Neural cell (in vitro differentiated cells): Measurements from ENCODE around the gene TSPAN14. TPM values are rescaled to one million over a fixed set of nuclear protein-coding genes. Genes with fewer than 3 reads are reported as not detected.

Source experiments
- H2AFZ ChIP-seq: fragments of 200-600, 300-800 bp; sonication (generic), shearing (Covaris generic); 2 replicates; pipeline ENCODE4 v1.6.0; 2014; ENCODE audit warnings: low read depth, mild to moderate bottlenecking, antibody characterized with exemption, low read length, moderate library complexity
- H3F3A ChIP-seq: fragments of 200-600 bp; shearing (Covaris generic); 2 replicates; pipeline ENCODE4 v1.6.1; 2016; ENCODE audit warnings: mild to moderate bottlenecking, moderate library complexity, mixed read lengths, antibody characterized with exemption, low read length; ENCODE audit not compliant: insufficient read depth, poor library complexity, severe bottlenecking
- H3K27ac ChIP-seq: fragments of 200-600, 300-800 bp; sonication (generic), shearing (Covaris generic); 2 replicates; pipeline ENCODE4 v1.5.1; 2014; ENCODE audit warnings: mild to moderate bottlenecking, low read length, moderate library complexity
- H3K27me3 ChIP-seq: fragments of 300-800, 200-600 bp; sonication (generic), shearing (Covaris generic); 2 replicates; pipeline ENCODE4 v1.6.0; 2014; ENCODE audit warnings: mild to moderate bottlenecking, low read depth, low read length, moderate library complexity; ENCODE audit not compliant: insufficient read depth
- H3K36me3 ChIP-seq: fragments of 300-800, 200-600 bp; sonication (generic), shearing (Covaris generic); 2 replicates; pipeline ENCODE4 v1.5.1; 2014; ENCODE audit warnings: mild to moderate bottlenecking, antibody characterized with exemption, low read length, moderate library complexity; ENCODE audit not compliant: insufficient read depth
- H3K4me2 ChIP-seq: fragments of 300-800, 200-600 bp; sonication (generic), shearing (Covaris generic); 2 replicates; pipeline ENCODE4 v1.6.0; 2014; ENCODE audit warnings: mild to moderate bottlenecking, low read length
- H3K4me3 ChIP-seq: fragments of 300-800, 200-600 bp; sonication (generic), shearing (Covaris generic); 2 replicates; pipeline ENCODE4 v1.5.1; 2014; ENCODE audit warnings: mild to moderate bottlenecking, low read length, moderate library complexity
- H3K79me2 ChIP-seq: fragments of 200-600 bp; shearing (Covaris generic); replicated peaks from 2 replicates; pipeline ENCODE4 v1.6.0; 2014; ENCODE audit warnings: mild to moderate bottlenecking, low read length, moderate library complexity; ENCODE audit not compliant: insufficient read depth
- H3K9ac ChIP-seq: fragments of 300-800, 200-600 bp; sonication (generic), shearing (Covaris generic); 2 replicates; pipeline ENCODE4 v1.6.1; 2016; ENCODE audit warnings: mild to moderate bottlenecking, low read length, mixed read lengths
- H3K9me2 ChIP-seq: fragments of 200-600 bp; shearing (Covaris generic); 2 replicates; pipeline ENCODE4 v1.6.1; 2016; ENCODE audit warnings: mild to moderate bottlenecking, low read length, mixed read lengths; ENCODE audit not compliant: insufficient read depth
- H3K9me3 ChIP-seq: fragments of 200-600, 300-800 bp; sonication (generic), shearing (Covaris generic); 2 replicates; pipeline ENCODE4 v1.6.1; 2016; ENCODE audit warnings: mild to moderate bottlenecking, mixed run types, low read length, moderate library complexity, mixed read lengths
- H4K20me1 ChIP-seq: fragments of 200-600 bp; shearing (Covaris generic); 2 replicates; pipeline ENCODE4 v1.6.1; 2016; ENCODE audit warnings: mild to moderate bottlenecking, mixed run types; ENCODE audit not compliant: insufficient read depth
- EP300 ChIP-seq: fragments of 450-650 bp; conservative IDR thresholded peaks from 2 replicates; pipeline ENCODE4 v1.6.1; 2014; ENCODE audit warnings: antibody characterized with exemption, mild to moderate bottlenecking, moderate library complexity; ENCODE audit not compliant: poor library complexity, severe bottlenecking
- EZH2 ChIP-seq: fragments of 200-600, 300-800 bp; shearing (Covaris generic), sonication (generic); IDR thresholded peaks from 2 replicates; pipeline ENCODE4 v1.6.1; 2014; ENCODE audit warnings: antibody characterized with exemption, low read length, borderline replicate concordance, mild to moderate bottlenecking; ENCODE audit not compliant: insufficient read depth, poor library complexity, severe bottlenecking
- MXI1 ChIP-seq: fragments of 450-650 bp; conservative IDR thresholded peaks from 2 replicates; pipeline ENCODE4 v1.6.1; 2014; ENCODE audit warnings: antibody characterized with exemption, mild to moderate bottlenecking; ENCODE audit not compliant: poor library complexity, severe bottlenecking
- POLR2AphosphoS5 ChIP-seq: IDR thresholded peaks from 2 replicates; pipeline ENCODE4 v1.6.1; 2012
- RAD21 ChIP-seq: fragments of 450-650 bp; conservative IDR thresholded peaks from 2 replicates; pipeline ENCODE4 v1.6.1; 2014; ENCODE audit warnings: antibody characterized with exemption, mild to moderate bottlenecking, moderate library complexity
- SMC3 ChIP-seq: fragments of 450-650 bp; conservative IDR thresholded peaks from 2 replicates; pipeline ENCODE4 v1.6.1; 2014; ENCODE audit warnings: antibody characterized with exemption, mild to moderate bottlenecking, moderate library complexity; ENCODE audit not compliant: poor library complexity
- TAF1 ChIP-seq: IDR thresholded peaks from 2 replicates; pipeline ENCODE4 v1.6.1; 2012; ENCODE audit warnings: low read depth
- polyA plus RNA-seq: library from polyadenylated mRNA; depleted of rRNA; stranded (reverse); fragments of >200 nt; gene quantifications from 2 replicates; pipeline ENCODE4 v1.2.3, GENCODE V29; 2014
- TF ChIP-seq, protein P1 (sequence below): IDR thresholded peaks from 2 replicates; pipeline ENCODE4 v1.6.1; 2012; ENCODE audit warnings: borderline replicate concordance
- TF ChIP-seq, protein P2 (sequence below): fragments of 450-650 bp; IDR thresholded peaks from 2 replicates; pipeline ENCODE4 v1.5.1; 2014; ENCODE audit warnings: antibody characterized with exemption, mild to moderate bottlenecking, moderate library complexity; ENCODE audit not compliant: poor library complexity, severe bottlenecking

TSPAN14 gene
- polyA plus RNA-seq, 1 donor from 2014 or later, result 26.3 TPM

DNA sequence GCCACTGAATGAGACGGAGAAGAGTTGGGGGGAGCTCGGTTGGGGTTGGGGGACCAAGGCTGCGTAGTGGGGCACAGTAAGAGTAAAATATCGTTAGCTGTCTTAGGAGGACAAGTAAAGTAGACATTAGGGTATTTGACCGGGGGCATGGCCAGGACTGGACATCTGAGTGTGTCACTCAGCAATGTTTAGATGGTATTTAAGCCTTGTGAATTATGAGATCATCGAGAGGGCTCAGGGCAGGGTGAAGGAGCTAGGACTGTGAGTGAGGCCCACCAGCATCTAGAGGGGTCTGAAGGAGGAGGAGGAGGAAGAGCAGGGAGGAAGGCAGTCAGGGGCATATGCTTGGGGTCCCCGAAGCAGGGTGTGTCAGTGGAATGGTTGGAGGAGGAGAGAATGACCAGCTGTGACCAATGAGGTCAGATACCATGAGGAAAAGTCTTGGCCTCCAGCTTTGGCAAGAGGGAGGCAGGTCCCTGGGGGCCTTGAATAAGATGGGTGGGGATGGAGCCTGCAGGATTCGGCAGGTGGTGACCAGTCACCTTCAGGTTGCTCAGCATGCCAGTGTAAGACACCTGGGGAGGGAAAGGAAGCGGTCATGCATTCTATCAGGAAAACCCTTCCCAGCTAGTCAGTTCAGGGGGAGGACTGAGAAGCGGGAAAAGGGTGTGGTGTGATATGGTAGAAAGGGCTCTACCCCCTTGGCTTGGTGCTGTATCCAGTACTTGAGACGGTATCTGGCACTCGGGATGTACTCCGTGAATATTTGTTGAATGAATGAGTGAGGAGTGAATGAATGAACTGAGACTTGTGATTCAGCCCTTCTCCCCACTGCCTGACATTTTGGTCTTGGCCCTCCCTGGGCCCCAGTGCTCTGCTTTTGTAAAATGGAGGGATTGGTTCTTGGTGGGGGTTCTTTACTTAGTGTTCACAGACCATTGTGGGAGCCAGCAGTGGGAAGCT lies 48.8 kb downstream of the TSPAN14 start:
- no peak overlapping the region for H3K4me2 ChIP-seq
- TF ChIP-seq POLR2AphosphoS5 (no peak), EZH2 (no peak), EP300 (no peak), RAD21 (no peak), TAF1 (no peak), SMC3 (no peak), MXI1 (no peak)
- TF ChIP-seq, protein P1, sequence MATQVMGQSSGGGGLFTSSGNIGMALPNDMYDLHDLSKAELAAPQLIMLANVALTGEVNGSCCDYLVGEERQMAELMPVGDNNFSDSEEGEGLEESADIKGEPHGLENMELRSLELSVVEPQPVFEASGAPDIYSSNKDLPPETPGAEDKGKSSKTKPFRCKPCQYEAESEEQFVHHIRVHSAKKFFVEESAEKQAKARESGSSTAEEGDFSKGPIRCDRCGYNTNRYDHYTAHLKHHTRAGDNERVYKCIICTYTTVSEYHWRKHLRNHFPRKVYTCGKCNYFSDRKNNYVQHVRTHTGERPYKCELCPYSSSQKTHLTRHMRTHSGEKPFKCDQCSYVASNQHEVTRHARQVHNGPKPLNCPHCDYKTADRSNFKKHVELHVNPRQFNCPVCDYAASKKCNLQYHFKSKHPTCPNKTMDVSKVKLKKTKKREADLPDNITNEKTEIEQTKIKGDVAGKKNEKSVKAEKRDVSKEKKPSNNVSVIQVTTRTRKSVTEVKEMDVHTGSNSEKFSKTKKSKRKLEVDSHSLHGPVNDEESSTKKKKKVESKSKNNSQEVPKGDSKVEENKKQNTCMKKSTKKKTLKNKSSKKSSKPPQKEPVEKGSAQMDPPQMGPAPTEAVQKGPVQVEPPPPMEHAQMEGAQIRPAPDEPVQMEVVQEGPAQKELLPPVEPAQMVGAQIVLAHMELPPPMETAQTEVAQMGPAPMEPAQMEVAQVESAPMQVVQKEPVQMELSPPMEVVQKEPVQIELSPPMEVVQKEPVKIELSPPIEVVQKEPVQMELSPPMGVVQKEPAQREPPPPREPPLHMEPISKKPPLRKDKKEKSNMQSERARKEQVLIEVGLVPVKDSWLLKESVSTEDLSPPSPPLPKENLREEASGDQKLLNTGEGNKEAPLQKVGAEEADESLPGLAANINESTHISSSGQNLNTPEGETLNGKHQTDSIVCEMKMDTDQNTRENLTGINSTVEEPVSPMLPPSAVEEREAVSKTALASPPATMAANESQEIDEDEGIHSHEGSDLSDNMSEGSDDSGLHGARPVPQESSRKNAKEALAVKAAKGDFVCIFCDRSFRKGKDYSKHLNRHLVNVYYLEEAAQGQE, result no peak
- TF ChIP-seq, protein P2, sequence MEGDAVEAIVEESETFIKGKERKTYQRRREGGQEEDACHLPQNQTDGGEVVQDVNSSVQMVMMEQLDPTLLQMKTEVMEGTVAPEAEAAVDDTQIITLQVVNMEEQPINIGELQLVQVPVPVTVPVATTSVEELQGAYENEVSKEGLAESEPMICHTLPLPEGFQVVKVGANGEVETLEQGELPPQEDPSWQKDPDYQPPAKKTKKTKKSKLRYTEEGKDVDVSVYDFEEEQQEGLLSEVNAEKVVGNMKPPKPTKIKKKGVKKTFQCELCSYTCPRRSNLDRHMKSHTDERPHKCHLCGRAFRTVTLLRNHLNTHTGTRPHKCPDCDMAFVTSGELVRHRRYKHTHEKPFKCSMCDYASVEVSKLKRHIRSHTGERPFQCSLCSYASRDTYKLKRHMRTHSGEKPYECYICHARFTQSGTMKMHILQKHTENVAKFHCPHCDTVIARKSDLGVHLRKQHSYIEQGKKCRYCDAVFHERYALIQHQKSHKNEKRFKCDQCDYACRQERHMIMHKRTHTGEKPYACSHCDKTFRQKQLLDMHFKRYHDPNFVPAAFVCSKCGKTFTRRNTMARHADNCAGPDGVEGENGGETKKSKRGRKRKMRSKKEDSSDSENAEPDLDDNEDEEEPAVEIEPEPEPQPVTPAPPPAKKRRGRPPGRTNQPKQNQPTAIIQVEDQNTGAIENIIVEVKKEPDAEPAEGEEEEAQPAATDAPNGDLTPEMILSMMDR, result no peak
- H4K20me1 ChIP-seq, result no peaks in the 10 kb centered on the region
- no peaks in the 10 kb centered on the region for H3F3A ChIP-seq
- no peaks in the 10 kb centered on the region for H3K36me3 ChIP-seq
- H3K27ac ChIP-seq, result no peak overlapping the region
- H3K4me3 ChIP-seq, result no peak overlapping the region
- H2AFZ ChIP-seq, result no peak overlapping the region
- no peaks in the 10 kb centered on the region for H3K27me3 ChIP-seq
- H3K9me2 ChIP-seq, result no peaks in the 10 kb centered on the region
- no peak overlapping the region for H3K9ac ChIP-seq
- peaks cover 24% of the 10 kb centered on the region for H3K79me2 ChIP-seq
- H3K9me3 ChIP-seq, result no peaks in the 10 kb centered on the region

DNA sequence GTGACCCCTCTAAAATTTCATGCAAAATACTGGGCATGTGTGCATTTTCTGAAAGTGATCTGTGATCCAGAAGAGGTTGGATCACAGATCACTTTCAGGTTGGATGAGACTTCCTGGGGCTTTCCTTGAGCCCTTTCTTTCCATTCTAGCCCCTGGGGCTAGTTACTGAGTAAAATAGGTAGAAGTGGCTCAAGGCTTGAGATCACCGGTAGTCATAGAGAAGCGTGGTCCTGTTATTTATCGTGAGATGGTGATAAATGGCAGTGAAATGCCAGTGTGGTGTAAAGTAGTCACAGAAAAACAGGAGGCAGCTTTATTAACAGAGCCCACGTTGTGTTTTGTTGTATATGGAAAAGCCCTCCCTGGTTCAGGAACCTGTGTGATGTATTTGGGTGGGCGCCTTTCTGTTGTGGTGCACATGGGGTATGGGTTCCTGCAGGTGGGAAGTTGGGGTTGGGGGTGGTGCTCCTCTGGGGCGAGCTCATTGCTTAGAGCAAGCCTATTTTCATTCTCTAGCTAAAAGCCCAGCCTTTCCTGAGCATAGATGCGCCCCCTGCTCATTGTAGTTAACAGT lies 49.6 kb downstream of the TSPAN14 start:
- no peaks in the 10 kb centered on the region for H3K9me2 ChIP-seq
- H3F3A ChIP-seq, result no peaks in the 10 kb centered on the region
- no peaks in the 10 kb centered on the region for H3K27me3 ChIP-seq
- H3K36me3 ChIP-seq, result no peaks in the 10 kb centered on the region
- no peak overlapping the region for H3K27ac ChIP-seq
- no peaks in the 10 kb centered on the region for H3K9me3 ChIP-seq
- H3K9ac ChIP-seq, result no peak overlapping the region
- no peak overlapping the region for H3K4me2 ChIP-seq
- no peak overlapping the region for H2AFZ ChIP-seq
- H3K4me3 ChIP-seq, result no peak overlapping the region
- TF ChIP-seq EP300 (no peak), POLR2AphosphoS5 (no peak), SMC3 (no peak), EZH2 (no peak), MXI1 (no peak), TAF1 (no peak), RAD21 (no peak)
- TF ChIP-seq, protein P1, result no peak
- TF ChIP-seq, protein P2, result no peak
- no peaks in the 10 kb centered on the region for H4K20me1 ChIP-seq
- peaks cover 24% of the 10 kb centered on the region for H3K79me2 ChIP-seq
